Coronary artery (tissue), 2 donors: ENCODE data around the gene USP31.

Source experiments
- DNase-seq: peaks from one replicate; pipeline ENCODE4 v3.0.0-alpha.2; 2017; ENCODE audit warnings: low spot score
- H3K27ac ChIP-seq, 2 donors: fragments of 200-600 bp; sonication (generic); one replicate each; pipeline ENCODE4 v1.5.1; 2016 to 2019
- H3K4me3 ChIP-seq: fragments of 200-600 bp; sonication (generic); 2 replicates; pipeline ENCODE4 v1.5.1; 2016; ENCODE audit warnings: mild to moderate bottlenecking, moderate library complexity
- CTCF ChIP-seq: fragments of 200-600 bp; sonication (generic); IDR thresholded peaks from one replicate; pipeline ENCODE4 v1.5.1; 2019; ENCODE audit warnings: antibody characterized with exemption

USP31 gene

DNA sequence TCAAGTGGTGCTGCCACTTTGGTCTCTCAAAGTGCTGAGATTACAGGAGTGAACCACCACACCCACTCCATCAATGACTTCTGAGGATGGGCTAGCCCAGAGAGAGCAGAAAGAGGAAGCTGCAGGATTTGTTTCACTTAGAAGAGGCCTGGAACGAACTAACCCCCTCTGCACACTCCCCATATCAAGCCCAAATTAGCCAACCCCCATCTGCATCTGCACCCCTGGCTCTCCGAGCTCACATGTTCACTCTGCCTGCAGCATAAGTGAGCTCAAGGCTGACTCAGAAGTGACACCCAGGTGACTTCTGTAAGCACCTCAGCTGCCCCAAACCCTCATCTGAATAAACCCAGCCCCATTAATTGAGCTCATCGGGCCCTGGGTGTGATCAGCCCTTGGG is 38.1 kb upstream of the USP31 start:
- no peak overlapping the region for H3K4me3 ChIP-seq
- no peak for DNase-seq
- TF ChIP-seq CTCF, result no peak
- no peak overlapping the region for H3K27ac ChIP-seq

DNA sequence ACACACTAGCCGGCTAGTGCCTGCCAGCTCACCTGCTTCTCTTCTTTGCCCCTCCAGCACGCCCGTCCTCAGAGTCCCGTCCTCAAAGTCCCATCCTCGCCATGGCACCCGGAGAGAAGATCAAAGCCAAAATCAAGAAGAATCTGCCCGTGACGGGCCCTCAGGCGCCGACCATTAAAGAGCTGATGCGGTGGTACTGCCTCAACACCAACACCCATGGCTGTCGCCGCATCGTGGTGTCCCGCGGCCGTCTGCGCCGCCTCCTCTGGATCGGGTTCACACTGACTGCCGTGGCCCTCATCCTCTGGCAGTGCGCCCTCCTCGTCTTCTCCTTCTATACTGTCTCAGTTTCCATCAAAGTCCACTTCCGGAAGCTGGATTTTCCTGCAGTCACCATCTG is 36.9 kb upstream of the USP31 start:
- no peak overlapping the region for H3K27ac ChIP-seq
- no peak for DNase-seq
- TF ChIP-seq CTCF, result no peak
- no peak overlapping the region for H3K4me3 ChIP-seq

DNA sequence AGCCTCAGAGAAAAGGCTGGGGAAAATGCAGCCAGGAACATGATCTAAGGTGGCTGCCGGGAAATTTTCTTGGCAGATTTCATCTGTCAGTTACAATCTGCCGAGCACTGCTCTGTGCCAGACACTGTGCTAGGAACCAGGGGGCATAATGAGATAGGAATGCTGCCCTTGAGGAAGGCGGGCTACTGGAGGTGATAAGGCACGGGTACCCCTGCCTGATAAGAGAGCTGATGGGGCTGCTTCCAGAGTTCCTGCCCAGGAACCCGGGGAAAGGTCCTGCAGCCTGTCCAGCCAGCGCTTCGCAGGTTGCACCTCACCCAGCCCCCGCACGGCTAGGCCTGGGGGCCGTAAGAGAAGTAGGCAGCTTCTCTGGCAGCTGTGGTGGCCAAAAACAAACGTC is 36.4 kb upstream of the USP31 start:
- DNase-seq, result no peak
- Histone ChIP-seq H3K27ac (no peak overlapping the region), H3K4me3 (no peak overlapping the region)

GRCh38 chr16:23183543-23183862 is 34.3 kb upstream of the USP31 start:
- DNase-seq, result no peak
- Histone ChIP-seq H3K4me3 (no peak overlapping the region), H3K27ac (no peak overlapping the region)
- no peak for TF ChIP-seq CTCF

More for the DNA sequence above, 36.4 kb upstream of the USP31 start:
- no peak for TF ChIP-seq CTCF

DNA sequence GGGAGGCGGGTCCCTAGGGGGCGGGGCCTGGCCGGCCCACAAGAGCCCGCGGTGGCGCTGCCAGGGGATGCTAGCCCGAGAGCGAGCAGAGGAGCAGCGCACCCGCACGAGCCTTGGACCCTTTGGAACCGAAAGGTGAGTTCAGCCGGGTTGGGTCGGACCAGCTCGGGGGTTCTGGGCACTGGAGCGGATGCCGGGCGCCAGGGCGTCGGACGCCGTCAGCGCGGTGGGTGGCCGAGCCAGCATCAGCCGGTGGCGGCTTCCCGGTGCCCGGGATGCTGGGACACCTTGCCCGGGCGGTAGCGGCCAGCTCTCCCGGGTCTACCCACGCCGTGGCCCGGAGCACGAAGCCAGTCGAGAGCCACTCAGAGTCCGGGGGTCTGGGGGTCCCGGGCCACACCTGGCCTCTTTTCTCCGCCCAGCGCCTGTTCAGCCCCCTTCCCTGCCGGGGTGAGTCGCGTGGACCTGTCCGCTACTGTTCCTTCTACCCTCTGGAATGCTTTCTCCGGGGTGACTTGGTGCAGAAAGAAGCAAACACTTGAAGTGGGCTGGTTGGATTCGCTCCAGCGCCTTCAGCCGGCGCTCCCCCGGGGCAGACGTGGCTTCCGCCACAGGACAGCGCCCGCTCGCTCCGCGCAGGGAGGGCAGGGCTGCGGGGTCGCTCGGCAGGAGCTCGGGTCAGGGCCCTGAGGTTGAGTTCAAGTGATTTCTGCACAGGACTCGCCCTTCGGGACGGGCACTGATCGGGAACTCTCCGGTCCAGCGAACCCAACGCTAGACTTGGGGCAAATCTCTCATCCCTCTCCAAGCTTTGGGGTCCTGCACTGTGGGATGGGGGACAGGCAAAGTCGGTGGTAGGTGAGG is 33.7 kb upstream of the USP31 start, which contains the start of gene SCNN1G:
Gene SCNN1G (plus strand): TSS at position 67 of the 864 bp plus-strand sequence. CDS start 3,527 bp downstream, outside the sequence.
- TF ChIP-seq CTCF, result peak; percentile 73
- no peak for DNase-seq
- H3K27ac ChIP-seq, result no peak within 1 kb of the TSS
- peak within 1 kb of the TSS; percentile 67 for H3K4me3 ChIP-seq

- H3K4me3 ChIP-seq, result peak overlapping the region; percentile 67
- no peak for DNase-seq
- TF ChIP-seq CTCF, result peak; percentile 100
- H3K27ac ChIP-seq, result no peak overlapping the region
Measured at GRCh38 chr16:23182206-23182678, 33.0 kb upstream of the USP31 start.

DNA sequence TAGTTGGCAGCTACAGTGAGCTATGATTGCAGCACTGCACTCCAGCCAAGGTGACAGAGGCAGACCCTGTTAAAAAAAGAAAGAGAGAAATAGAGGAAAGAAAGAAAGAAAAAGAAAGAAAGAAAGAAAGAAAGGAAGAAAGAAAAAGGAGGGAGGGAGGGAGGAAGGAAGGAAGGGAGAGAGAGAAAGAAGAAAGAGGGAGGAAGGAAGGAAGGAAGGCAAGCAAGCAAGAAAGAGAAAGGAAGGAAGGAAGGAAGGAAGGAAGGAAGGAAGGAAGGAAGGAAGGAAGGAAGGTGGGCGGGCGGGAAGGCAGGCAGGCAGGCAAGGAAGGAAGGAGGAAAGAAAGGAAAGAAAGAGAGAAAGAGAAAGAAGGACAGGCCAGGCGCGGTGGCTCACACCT is 32.3 kb upstream of the USP31 start:
- no peak for DNase-seq
- no peak for TF ChIP-seq CTCF
- Histone ChIP-seq H3K27ac (no peak overlapping the region), H3K4me3 (no peak overlapping the region)
